ENCODE data around the gene ZNF771.
"Not testable (repeated sequence)": the region's sequence is repeated elsewhere in the genome, so short reads cannot be mapped to it uniquely, and the experiment has no call there.

ZNF771 gene

DNA sequence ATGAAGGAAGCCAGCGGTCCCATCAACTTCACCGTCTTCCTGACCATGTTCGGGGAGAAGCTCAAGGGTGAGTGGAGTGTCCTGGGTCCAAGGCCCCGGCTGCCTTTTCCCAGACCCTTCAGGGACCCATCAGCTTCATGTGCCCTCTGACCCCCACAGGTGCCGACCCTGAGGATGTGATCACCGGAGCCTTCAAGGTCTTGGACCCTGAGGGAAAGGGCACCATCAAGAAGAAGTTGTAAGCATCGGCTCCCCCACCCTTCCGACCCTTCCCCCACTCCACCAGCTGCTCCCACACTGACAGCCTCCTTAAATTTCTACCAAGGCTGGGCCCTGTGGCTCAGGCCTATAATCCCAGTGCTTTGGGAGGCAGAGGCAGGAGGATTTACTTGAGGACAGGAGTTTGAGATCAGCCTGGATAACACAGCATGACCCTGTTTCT lies 30.9 kb upstream of the ZNF771 start:
- no peak for DNase-seq

DNA sequence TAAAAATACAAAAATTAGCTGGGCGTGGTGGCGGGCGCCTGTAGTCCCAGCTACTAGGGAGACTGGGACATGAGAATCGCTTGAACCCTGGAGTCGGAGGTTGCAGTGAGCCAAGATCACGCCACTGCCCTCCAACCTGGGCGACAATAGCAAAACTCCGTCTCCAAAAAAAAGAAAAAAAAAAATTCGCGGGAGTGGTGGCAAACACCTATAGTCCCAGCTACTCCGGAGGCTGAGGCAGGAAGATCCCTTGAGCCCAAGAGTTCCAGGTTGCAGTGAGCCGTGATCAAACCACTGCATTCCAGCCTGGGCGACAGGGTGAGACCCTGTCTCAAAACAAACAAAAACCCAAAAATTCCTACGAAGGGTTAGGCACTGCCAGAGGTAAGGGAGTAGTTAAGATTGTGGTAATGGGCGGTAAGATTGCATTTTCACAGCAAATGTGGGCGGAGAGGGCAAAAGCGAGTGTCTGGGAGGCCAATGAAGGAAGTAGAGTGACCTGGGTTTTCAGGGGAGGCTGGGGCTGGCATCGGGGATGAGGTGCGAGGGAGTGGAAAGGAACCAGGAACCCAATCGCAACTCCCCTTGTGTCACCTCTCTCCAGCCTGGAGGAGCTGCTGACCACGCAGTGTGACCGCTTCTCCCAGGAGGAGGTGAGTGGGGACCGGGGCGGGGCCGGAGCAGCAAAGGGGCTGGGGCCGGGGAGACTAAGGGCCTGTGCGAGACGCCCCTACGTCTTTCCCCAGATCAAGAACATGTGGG lies 30.2 kb upstream of the ZNF771 start:
- no peak for DNase-seq

DNA sequence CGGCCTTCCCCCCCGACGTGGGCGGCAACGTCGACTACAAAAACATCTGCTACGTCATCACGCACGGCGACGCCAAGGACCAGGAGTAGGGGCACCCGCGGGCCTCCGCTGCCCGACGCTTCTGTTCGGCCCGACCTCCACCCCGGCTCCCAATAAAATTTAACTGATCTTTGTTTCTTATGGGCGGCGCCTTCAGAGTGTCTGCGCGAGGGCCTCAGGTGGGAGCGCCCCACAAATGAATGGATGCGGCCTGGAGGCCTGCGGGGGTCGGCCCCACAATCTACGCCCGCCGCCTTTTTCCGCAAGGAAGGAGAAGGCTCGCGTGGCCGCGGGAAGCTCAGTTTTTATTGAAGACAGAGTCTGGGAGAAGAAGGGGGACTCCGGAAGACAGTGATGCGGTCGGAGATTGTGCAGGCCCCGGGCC lies 29.6 kb upstream of the ZNF771 start:
- peak; percentile 11 for DNase-seq

DNA sequence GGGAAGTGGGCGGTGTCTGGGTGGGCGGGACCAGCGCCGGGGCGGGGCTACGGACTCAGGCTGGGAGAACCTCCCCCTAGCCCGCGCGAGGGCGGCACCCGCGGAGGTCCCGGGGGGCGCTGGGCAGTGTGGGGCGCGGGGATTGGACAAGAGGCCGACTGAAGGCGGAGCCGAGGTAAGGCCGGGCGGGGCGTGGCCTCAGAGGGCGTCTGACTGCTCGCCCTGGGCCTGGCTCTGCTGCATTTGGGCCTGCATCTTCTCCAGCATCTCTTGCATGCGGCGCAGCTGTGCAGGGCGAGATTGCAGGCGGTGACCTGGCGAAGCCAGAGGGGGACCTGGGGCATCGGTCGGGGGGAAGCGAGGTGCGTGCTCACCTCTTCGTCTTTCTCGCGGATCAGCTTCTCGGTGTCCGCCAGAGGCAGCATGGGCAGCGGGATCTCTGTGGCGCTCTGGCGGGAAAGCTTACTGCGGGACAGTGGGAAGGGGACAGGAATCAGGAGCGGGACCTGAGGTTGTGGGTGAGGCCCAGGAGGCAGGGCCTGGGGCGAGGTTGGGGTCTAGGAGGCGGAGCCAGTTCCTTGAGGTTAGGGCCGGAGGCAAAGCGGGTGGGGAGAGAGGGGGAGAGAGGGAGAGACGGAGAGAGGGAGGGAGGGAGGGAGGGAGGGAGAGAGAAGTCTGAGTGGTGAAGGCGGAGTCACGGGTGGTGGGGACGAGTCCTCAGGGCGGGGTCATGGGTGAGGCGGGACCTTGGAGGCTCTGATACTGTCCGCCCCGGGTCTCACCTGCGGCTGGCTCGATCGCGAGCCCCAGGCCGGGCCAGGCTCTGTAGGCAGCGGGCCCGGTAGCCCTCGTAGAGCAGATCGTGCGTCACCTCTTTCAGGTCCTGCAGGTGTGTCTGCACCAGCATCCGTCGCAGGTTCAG lies 28.9 kb upstream of the ZNF771 start:
- peak; percentile 47 for DNase-seq

DNA sequence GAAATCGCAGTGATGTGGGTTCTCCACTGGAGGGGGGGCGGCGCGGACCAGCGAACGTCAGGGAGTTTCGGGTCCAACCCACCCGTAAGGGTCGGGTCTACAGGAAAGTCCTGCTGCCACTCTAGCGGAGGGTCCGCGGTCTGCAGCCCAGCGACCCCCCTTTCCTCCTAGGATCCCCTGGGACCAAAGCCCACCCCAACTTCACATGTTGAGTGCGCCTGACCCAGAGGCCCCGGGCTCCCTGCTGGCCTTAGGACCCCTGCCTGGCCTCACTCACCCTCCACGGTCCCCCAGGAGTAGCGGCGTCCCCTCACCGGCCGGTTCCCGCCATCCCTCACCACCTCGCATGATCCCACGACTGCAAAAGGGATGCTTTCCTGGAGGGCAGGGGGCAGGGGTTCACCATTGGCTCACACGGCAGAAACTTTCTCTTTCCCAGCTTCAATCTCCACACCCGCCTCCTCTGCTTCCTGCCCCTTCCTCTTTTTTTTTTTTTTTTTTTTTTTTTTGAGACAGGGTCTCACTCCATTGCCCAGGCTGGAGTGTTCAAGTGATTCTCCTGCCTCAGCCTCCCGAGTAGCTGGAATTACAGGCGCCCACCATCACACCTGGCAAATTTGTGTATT lies 28.1 kb upstream of the ZNF771 start:
- DNase-seq, result no peak

DNA sequence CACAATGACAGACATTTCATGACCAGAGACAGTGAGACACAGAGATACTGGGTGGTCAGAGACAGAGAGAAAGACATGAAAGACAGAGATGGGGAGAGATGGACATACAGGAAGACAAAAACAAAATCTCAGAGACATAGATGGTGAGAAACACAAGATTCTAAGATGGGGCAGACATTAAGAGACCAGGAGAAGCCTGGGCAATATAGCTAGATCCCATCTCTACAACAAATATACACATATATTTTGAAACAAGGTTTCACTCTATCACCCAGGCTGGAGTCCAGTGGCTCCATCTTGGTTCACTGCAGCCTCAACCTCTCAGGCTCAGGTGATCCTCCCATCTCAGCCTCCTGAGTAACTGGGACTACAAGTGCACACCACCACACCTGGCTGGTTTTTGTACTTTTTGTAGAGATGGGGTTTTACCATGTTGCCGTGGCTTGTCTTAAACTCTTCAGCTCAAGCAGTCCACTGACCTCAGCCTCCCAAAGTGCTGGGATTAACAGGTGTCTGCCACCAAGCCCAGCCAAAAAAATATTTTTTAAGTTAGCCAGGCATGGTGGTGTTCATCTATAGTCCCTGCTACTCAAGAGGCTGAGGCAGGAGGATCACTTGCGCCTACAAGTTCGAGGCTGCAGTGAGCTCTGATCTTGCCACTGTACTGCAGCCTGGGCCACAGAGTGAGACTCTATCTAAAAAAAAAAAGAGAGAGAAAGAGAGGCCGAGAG lies 27.2 kb upstream of the ZNF771 start:
- no peak for DNase-seq

DNA sequence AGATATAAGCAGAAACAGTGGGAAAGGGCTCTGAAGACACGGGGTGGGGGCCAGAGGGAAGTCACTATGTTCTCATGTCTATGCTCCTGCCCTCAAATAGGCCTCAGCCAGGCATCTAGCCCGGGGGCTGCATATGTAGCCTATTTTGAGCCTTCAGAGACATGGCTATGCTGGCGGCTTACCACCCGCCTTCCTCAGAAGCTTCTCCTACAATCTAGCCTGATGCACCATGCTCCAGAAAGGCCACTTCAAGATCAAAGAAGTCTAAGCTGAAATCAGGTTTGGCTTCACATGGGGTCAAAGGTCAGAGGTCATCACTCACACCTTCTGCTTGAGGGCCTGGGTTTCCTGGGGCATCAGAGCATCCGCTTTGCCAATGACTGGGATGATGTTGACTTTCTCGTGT lies 26.6 kb upstream of the ZNF771 start:
- DNase-seq, result no peak

DNA sequence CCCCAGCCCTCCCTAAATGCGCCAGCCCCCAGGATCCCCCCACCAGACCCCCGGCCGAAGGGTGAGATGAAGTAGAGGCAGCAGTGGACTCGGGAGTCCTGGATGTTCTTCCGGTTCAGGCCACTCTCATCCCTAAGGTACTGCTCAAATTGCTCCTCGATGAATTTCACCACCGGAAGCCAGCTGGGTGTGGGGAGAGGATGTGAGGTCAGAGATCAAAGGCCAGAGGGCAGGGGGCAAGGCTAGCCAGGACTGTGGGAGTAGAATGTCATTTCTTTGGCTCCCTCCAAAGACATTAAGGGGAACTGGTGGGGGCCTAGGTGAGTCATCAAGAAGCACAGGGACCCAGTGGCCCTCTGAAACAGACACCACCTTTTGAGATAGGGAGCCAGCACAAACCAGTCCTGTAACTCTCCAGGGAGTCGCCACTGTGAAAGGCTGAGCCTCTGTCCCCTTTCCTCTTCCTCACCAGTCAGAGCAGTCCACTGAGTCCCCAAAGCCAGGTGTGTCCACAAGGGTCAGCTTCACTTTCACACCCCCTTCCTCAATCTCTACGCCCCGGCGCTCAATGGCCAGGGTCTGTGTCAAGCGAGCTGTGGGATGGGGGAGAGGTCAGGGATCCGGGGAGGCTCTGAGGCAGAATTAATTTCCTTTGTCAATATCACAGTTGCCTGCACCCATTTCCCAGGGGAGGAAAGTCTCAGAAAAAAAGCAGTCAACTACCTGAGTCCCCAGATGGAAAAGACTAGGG lies 25.9 kb upstream of the ZNF771 start:
- DNase-seq, result no peak

DNA sequence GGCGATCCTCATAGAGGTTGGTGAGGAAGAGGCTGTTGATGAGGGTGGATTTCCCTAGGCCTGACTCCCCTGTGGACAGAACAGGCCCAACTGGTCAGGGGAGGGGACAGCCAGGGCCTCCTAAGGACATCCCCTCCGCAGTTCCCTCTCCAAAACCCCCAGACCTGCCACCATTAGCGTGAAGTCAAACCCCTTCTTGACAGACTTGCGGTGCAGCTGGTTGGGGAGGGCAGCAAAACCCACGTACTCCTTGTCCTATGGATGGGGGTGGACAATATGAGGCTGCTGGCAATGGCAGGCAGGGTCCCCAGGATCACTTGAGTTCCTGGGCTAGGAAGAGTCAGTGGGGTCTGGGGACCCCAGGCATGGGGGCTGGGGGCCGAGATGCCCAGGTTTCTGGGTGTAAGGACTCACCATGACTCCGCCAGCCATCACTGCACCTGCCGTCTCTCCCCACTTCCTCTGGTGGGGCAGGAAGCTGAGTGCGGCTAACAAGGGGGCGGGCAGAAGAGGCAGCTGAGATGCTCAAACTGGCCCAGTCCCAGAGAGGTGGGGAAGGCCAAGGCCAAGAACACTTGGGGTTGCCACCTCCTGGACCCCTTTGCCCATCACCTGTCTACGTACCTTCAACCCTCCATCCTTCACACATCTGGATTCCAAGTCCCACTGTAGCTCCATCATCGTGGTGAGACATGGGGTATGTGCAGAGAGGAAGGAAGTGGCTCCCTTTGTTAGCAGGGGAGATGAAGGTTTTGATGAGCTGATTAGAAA lies 25.1 kb upstream of the ZNF771 start, which contains the start of gene SEPTIN1:
Gene SEPTIN1 (minus strand): TSS at position 451 of the 771 bp plus-strand sequence. CDS start 19 bp downstream, at position 432.
- DNase-seq, result no peak

DNA sequence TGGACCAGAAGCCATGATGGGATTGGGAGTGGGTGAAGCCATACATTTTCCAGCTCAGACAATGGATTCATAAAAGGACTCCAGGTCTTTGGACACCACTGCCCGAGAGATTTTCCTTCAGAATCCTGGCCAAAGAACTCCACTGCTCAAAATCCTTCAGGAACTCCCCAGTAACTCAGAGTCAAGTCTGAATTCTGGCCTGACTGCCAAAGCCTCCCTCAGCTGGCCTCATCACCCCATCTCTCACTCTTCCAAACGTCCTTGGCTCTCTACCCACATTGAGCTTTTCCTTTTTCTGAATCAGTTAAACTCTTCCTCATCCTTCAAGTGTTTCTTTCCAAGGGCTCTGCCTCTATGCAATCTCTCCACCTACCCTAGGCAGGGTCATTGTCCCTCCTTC lies 23.9 kb upstream of the ZNF771 start:
- DNase-seq, result no peak

DNA sequence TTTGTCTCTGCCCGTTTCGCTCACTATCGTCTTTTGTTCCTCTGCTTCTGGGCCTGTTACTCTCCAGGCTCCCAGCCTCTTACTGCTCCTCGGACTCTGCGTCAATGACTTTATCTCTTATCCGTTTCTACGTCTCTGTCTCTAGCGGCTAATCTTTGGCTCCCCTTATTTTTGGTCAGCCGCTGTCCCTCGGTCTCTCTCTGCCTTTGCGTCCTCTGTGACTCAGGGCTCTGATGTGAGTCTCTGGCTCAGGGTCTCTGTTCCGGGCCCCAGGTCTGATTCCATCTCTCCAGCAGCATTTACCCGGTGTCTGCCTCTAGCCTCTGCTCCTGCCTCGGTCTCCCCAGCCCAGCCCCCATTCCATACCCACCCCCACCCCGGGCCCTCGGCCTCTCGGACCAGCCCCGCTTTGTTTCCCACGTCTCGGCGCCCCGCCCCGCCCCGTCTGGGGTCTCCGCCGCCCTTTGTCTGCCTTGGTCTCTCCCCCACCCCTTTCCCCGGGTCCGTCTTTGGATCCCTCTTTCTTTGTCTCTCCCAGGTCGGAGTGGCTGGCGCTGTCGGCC lies 12.7 kb upstream of the ZNF771 start:
- no peak for DNase-seq

DNA sequence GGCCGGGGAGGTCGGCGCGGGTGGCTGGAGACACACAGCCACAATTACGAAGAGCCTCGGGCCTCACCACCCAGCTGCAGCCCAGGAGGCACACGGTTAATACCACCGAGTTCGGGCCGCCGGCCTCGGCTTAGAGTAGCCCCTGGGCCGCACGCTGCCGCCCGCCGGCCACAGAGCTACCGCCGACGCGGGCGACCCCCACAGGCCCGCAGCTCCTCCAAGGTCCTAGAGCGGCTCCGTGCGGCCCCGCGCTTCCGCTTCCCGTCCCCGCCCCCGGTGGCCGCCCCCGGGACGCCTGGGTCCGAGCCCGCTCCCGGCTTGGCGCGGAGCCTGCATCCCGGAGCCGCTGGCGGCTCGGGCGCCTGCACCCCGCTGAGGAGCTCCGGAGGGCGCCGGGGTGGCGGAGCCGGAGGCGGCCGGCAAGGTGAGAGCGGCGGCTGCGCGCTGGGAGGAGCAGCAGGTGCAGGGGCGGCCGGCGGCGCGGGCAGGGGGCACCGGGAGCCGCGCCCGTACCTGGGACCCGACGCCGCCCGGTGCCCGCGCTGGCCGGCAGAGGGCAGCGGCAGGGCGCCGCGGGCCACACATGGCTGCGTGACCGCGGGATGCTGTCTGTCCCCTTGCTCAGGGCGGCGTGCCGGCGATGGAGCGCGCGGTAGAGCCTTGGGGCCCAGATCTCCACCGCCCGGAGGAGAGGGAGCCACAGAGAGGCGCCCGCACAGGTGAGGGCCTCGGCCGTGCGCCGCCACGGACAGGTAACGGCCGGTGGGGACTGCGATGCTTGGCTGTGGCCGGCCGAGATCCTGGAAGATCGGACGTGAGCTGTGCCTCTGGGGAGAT lies 12.0 kb upstream of the ZNF771 start, which contains the start of gene ZNF48:
Gene ZNF48 (plus strand): TSS at position 266 of the 837 bp plus-strand sequence. CDS start 375 bp downstream, at position 641.
- peak; percentile 6 for DNase-seq

DNA sequence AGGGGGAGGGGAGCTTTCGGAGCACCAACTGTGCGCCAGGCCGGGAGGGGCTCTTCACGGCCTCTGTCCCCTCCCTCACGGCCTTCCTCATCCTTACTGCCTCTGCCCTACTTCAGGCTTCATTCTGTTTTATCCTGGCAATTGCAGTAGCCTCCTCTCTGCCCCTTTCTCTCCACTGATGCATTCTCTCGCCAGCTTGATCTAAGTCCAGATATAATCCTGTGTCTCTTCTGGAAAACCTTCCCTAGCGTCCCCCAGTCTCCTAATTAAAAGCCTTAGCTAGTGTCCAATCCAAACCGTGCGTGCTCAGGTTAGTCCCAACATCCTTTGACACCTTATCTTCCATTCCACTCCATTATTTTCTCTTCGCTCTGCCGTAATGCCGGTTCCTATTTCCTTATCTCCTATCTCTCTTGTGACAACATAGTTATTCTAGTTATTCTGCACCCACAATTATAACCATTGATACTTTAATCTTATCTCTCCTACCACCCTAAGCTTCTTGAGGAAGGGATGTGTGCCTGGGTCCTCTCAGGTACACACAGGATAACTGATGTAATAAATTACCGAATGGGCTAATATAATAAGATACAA lies 11.3 kb upstream of the ZNF771 start:
- no peak for DNase-seq

DNA sequence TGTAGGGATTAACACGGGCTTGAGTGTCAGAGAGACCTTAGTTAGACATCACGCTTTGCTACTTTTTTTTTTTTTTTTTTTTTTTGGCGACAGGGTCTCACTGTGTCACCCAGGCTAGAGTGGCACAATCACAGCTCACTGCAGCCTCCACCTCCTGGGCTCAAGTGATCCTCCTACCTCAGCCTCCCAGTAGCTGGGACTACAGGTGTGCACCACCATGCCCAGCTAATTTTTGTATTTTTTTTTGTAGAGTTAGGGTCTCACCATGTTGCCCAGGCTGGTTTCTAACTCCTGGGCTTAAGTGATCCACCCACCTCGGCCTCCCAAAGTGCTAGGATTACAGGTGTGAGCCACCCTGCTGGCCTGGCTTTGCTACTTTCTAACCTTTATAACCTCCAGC lies 10.8 kb upstream of the ZNF771 start:
- not testable (repeated sequence) for DNase-seq

DNA sequence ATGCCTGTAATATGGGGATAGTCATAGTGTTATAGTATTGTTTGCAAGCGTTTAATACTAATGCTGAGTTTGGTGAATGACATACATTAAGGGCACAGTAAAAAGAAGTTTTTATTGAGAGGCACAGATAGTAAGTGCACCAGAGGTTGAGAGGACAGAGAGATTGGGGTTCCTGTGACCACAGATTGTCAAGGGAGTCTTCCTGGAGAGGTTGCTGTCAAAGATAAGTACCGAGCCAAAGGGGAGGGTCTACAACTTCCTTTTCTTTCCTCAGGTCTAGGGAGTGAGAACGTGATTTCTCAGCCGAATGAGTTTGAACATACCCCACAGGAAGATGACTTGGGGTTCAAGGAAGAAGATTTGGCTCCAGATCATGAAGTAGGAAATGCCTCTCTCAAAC lies 10.3 kb upstream of the ZNF771 start:
- DNase-seq, result no peak

DNA sequence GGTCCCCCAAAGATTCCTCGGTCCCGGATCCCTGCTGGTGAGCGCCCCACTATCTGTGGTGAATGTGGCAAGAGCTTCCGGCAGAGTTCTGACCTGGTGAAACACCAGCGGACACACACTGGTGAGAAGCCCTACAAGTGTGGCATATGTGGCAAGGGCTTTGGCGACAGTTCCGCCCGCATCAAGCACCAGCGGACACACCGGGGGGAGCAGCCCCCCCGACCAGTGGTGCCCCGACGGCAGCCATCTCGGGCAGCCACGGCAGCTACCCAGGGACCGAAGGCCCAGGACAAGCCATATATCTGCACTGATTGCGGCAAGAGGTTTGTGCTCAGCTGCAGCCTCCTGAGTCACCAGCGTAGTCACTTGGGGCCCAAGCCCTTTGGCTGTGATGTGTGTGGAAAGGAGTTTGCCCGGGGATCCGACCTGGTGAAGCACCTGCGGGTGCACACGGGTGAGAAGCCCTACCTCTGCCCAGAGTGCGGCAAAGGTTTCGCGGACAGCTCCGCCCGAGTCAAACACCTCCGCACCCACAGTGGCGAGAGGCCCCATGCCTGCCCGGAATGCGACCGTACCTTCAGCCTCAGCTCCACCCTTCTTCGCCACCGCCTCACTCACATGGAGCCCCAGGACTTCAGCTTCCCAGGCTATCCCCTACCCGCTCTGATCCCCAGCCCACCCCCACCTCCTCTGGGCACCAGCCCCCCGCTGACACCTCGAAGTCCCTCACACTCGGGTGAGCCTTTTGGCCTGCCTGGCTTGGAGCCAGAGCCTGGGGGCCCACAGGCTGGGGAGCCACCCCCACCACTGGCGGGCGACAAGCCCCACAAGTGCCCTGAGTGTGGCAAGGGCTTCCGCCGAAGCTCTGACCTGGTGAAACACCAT lies 9.4 kb upstream of the ZNF771 start:
- DNase-seq, result no peak

DNA sequence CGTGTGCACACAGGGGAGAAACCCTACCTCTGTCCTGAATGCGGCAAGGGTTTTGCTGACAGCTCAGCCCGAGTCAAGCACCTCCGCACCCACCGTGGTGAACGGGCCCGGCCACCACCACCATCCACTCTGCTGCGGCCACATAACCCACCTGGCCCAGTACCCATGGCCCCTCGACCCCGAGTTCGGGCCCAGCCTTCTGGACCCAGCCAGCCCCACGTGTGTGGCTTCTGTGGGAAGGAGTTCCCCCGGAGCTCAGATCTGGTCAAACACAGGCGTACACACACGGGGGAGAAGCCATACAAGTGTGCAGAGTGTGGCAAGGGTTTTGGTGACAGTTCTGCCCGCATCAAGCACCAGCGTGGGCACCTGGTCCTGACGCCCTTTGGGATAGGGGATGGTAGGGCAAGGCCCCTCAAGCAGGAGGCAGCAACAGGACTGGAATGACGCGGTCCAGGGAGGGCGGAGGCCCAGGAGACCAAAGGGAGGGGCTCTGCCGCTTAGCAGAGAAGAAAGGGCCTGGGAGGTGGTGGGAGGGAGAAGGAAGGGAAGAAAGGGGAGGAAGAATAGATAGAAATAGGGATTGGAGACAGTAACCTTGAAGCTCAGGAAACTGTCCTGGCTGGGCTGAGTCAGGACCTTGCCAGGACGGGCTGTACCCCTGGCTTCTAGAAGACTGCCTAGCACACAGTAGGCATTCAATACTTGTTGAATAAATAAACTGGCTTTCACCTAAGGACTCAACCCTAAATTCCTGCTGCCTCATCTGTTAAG lies 8.6 kb upstream of the ZNF771 start:
- DNase-seq, result no peak

All from NCI-H2081 treated with DMSO at 0.1 percent for 48 hours (cell line).